Body of pancreas (tissue), 4 donors: Measurements from ENCODE around the gene HOXD10.

Source experiments
- CTCF ChIP-seq, 7 experiments: fragments of 450-650 bp in 4 of 7; fragments of 200-600 bp in 3 of 7; sonication (generic) in 3 of 7; IDR thresholded peaks; one replicate each; pipeline ENCODE4 v1.5.1; 2016 to 2019; ENCODE audit warnings: antibody characterized with exemption in 7 of 7
- POLR2A ChIP-seq, 3 donors: fragments of 450-650 bp; IDR thresholded peaks; one replicate each; pipeline ENCODE4 v1.6.1; 2016; ENCODE audit warnings: antibody characterized with exemption in 3 of 3, mild to moderate bottlenecking in 2 of 3

DNA sequence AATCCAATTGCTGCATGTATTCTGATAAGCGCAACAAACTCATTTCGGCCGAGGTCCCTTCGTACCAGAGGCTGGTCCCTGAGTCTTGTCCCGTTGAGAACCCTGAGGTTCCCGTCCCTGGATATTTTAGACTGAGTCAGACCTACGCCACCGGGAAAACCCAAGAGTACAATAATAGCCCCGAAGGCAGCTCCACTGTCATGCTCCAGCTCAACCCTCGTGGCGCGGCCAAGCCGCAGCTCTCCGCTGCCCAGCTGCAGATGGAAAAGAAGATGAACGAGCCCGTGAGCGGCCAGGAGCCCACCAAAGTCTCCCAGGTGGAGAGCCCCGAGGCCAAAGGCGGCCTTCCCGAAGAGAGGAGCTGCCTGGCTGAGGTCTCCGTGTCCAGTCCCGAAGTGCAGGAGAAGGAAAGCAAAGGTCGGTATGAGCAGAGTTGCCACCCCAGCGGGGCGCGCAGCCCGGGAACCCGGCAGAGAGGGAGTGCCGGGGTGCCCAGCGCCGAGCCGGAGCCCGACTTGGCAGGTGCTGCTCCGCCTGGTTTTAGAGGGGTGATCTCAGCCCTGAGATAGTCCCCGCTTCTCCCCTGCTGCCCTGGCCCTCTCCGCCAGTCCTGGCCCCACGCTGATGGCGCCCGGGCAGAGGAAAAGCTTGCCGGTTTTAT, 714 bp downstream of the HOXD10 start:
- TF ChIP-seq CTCF (IDR thresholded peaks at IDR 0.05) (no peak), POLR2A (IDR thresholded peaks at IDR 0.05) (no peak)
